Measurements from ENCODE around the gene AIG1.

DNA sequence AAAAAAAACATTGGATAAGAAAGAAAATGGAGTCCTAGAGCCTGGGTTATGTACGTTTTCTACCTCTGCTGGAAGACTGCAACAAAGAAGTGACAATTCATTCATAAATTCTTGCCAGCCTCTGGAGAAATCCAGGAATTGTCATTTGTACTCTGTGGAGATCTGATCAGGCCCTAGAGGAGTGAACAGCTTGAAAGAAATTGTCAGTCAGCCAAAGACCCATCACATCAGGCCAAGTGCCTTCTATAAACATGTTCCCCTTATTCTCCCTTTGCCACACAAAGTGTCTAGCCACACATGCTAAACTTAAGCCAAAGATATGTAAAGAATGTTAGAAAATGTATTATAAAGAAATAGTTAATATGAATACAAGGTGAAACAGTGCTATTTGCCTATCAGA is 237.4 kb downstream of the AIG1 start:
- TF ChIP-seq, protein P1, sequence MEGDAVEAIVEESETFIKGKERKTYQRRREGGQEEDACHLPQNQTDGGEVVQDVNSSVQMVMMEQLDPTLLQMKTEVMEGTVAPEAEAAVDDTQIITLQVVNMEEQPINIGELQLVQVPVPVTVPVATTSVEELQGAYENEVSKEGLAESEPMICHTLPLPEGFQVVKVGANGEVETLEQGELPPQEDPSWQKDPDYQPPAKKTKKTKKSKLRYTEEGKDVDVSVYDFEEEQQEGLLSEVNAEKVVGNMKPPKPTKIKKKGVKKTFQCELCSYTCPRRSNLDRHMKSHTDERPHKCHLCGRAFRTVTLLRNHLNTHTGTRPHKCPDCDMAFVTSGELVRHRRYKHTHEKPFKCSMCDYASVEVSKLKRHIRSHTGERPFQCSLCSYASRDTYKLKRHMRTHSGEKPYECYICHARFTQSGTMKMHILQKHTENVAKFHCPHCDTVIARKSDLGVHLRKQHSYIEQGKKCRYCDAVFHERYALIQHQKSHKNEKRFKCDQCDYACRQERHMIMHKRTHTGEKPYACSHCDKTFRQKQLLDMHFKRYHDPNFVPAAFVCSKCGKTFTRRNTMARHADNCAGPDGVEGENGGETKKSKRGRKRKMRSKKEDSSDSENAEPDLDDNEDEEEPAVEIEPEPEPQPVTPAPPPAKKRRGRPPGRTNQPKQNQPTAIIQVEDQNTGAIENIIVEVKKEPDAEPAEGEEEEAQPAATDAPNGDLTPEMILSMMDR (IDR thresholded peaks at IDR 0.05), result no peak
- TF ChIP-seq POLR2A (IDR thresholded peaks at IDR 0.05) (no peak), EP300 (IDR thresholded peaks at IDR 0.05) (no peak)
